ENCODE data around the gene MKNK2.
A peak's percentile ranks its signal among the peaks of the same experiment; 100 is the strongest.

Gene MKNK2

DNA sequence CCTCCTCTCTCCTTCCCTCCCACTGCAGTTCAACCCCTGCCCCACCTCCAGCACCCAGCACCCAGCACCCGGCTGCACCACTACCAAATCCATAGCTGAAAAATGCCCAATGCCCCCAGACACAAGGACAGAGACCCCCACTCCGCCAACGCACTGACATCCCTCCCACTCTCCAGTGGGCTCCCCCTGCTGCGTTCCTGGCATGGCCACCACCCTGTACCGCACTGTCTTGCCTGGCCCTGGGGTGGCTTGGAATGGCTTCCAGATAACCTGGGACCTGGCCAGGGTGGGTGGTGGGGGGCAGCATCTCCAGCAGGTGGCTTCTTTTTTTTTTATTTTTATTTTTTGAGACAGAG is 5.8 kb upstream of the MKNK2 start:
- no peak for DNase-seq (ENCODE audit: low read depth in 1 of 2, low spot score in 1 of 2)
- H3K27ac ChIP-seq (replicated peaks): peak overlapping the region; percentile 20
- no peak for TF ChIP-seq POLR2AphosphoS5 (IDR thresholded peaks at IDR 0.05; ENCODE audit: low read depth)
- TF ChIP-seq, protein P1, sequence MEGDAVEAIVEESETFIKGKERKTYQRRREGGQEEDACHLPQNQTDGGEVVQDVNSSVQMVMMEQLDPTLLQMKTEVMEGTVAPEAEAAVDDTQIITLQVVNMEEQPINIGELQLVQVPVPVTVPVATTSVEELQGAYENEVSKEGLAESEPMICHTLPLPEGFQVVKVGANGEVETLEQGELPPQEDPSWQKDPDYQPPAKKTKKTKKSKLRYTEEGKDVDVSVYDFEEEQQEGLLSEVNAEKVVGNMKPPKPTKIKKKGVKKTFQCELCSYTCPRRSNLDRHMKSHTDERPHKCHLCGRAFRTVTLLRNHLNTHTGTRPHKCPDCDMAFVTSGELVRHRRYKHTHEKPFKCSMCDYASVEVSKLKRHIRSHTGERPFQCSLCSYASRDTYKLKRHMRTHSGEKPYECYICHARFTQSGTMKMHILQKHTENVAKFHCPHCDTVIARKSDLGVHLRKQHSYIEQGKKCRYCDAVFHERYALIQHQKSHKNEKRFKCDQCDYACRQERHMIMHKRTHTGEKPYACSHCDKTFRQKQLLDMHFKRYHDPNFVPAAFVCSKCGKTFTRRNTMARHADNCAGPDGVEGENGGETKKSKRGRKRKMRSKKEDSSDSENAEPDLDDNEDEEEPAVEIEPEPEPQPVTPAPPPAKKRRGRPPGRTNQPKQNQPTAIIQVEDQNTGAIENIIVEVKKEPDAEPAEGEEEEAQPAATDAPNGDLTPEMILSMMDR (IDR thresholded peaks at IDR 0.05; ENCODE audit: insufficient read depth, low read length): no peak
- TF ChIP-seq SPI1 (IDR thresholded peaks at IDR 0.05; ENCODE audit: borderline replicate concordance, low read depth): no peak
- TF ChIP-seq GABPA (IDR thresholded peaks at IDR 0.05; ENCODE audit: low read depth): no peak
- TF ChIP-seq, protein P2, sequence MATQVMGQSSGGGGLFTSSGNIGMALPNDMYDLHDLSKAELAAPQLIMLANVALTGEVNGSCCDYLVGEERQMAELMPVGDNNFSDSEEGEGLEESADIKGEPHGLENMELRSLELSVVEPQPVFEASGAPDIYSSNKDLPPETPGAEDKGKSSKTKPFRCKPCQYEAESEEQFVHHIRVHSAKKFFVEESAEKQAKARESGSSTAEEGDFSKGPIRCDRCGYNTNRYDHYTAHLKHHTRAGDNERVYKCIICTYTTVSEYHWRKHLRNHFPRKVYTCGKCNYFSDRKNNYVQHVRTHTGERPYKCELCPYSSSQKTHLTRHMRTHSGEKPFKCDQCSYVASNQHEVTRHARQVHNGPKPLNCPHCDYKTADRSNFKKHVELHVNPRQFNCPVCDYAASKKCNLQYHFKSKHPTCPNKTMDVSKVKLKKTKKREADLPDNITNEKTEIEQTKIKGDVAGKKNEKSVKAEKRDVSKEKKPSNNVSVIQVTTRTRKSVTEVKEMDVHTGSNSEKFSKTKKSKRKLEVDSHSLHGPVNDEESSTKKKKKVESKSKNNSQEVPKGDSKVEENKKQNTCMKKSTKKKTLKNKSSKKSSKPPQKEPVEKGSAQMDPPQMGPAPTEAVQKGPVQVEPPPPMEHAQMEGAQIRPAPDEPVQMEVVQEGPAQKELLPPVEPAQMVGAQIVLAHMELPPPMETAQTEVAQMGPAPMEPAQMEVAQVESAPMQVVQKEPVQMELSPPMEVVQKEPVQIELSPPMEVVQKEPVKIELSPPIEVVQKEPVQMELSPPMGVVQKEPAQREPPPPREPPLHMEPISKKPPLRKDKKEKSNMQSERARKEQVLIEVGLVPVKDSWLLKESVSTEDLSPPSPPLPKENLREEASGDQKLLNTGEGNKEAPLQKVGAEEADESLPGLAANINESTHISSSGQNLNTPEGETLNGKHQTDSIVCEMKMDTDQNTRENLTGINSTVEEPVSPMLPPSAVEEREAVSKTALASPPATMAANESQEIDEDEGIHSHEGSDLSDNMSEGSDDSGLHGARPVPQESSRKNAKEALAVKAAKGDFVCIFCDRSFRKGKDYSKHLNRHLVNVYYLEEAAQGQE (IDR thresholded peaks at IDR 0.05; ENCODE audit: insufficient replicate concordance, low read depth): no peak

DNA sequence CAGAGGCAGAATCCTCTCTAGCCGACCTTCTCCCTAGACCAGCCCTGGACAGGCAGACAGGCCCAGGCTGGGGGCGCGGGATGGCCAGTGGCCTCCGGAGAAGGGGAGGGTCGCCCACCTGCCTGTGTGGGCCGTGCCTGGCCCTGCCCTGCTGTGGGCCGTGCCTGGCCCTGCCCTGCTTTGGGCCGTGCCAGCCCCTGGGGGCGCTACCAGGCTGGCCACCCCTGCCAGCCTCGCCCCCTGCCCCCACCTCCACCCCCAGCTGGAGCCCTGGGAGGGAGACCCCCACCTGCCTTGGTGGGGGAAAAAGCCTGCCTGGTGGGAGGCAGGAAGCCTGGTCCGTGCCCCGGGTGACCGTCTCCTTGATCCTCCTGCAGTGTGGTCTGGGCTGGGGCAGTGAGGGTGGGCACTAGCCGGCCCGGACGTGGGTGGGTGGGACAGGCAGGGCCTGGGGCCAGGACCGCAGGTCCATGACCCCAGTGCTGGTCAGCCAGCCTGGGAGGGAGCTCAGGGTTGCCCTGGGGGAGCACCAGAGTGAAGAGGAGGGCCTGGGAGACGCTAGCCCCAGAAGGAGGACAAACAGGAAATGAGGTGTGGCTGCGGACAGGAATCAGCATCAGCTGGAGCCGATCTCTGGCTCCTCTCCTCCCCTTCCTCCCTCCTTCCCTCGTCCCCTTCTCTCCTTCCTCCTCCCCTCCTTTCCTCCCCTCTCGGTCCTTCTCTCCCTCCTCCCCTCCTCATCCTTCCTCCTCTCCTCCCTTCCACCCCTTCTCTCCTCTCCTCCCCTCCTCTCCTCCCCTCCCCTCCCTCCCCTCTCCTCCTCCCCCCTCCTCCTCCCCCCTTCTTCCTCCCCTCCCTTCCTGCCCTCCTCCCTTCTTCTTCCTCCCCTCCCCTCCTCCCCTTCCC is 5.1 kb upstream of the MKNK2 start:
- H3K27me3 ChIP-seq (ENCODE audit: insufficient read depth, poor library complexity, severe bottlenecking): no peaks in the 10 kb centered on the region
- no peak overlapping the region for H3K4me3 ChIP-seq (replicated peaks; ENCODE audit: insufficient read depth, low read length)
- H3K27ac ChIP-seq (replicated peaks): peak overlapping the region; percentile 38
- peak in 1 of 2 experiments; percentile 26 for DNase-seq (ENCODE audit: low read depth in 1 of 2, low spot score in 1 of 2)
- TF ChIP-seq GABPA (IDR thresholded peaks at IDR 0.05; ENCODE audit: low read depth) (no peak), SPI1 (IDR thresholded peaks at IDR 0.05; ENCODE audit: borderline replicate concordance, low read depth) (no peak), POLR2AphosphoS5 (IDR thresholded peaks at IDR 0.05; ENCODE audit: low read depth) (no peak)
- TF ChIP-seq, protein P1 (IDR thresholded peaks at IDR 0.05; ENCODE audit: insufficient read depth, low read length): no peak
- TF ChIP-seq, protein P2 (IDR thresholded peaks at IDR 0.05; ENCODE audit: insufficient replicate concordance, low read depth): no peak

More for the DNA sequence above, 5.8 kb upstream of the MKNK2 start:
- Histone ChIP-seq H3K4me3 (replicated peaks; ENCODE audit: insufficient read depth, low read length) (no peak overlapping the region), H3K27me3 (ENCODE audit: insufficient read depth, poor library complexity, severe bottlenecking) (no peaks in the 10 kb centered on the region)

DNA sequence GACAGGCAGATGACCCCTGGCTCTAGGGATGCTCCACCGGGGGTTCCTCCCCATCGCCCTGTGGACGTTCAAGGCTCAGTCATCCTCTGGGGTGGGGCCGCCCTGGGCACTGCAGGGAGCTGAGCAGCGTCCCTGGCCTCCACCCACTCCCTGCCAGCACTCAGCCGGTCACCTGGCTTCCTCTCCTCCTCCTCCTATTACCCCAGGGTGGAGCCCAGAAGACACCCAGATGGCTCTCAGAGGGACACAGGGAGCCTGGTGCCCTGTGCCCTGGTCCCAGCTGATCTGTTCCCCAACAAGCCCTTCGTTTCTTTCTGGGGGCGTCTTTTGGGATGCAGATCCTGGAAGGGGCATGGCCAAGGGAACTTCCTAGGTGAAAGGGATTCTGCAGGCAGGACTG is 3.7 kb upstream of the MKNK2 start:
- DNase-seq (ENCODE audit: low read depth in 1 of 2, low spot score in 1 of 2): no peak
- TF ChIP-seq, protein P2 (IDR thresholded peaks at IDR 0.05; ENCODE audit: insufficient replicate concordance, low read depth): no peak
- TF ChIP-seq GABPA (IDR thresholded peaks at IDR 0.05; ENCODE audit: low read depth): no peak
- no peak for TF ChIP-seq POLR2AphosphoS5 (IDR thresholded peaks at IDR 0.05; ENCODE audit: low read depth)
- no peak for TF ChIP-seq SPI1 (IDR thresholded peaks at IDR 0.05; ENCODE audit: borderline replicate concordance, low read depth)
- TF ChIP-seq, protein P1 (IDR thresholded peaks at IDR 0.05; ENCODE audit: insufficient read depth, low read length): no peak
- no peak overlapping the region for H3K4me3 ChIP-seq (replicated peaks; ENCODE audit: insufficient read depth, low read length)
- H3K27me3 ChIP-seq (ENCODE audit: insufficient read depth, poor library complexity, severe bottlenecking): no peaks in the 10 kb centered on the region
- no peak overlapping the region for H3K27ac ChIP-seq (replicated peaks)
